OCI-LY3 (cell line): ENCODE data around the gene DIP2C.

ENCODE experiments used
- H2AFZ ChIP-seq: fragments of 200-600, 300-600 bp; shearing (Covaris generic); 2 replicates; pipeline ENCODE4 v1.6.0; 2014; ENCODE audit warnings: antibody characterized with exemption, low read depth, low read length
- H3K27ac ChIP-seq: fragments of 200-600, 300-600 bp; sonication (generic); 2 replicates; pipeline ENCODE4 v1.5.1; 2014; ENCODE audit warnings: mild to moderate bottlenecking, low read length, moderate library complexity, mixed read lengths
- H3K27me3 ChIP-seq: fragments of 200-600, 300-600 bp; sonication (generic); 2 replicates; pipeline ENCODE4 v1.6.1; 2014; ENCODE audit warnings: low read depth, low read length, mixed read lengths
- H3K36me3 ChIP-seq: fragments of 200-600, 300-600 bp; sonication (generic); replicated peaks from 2 replicates; pipeline ENCODE3; 2014; ENCODE audit warnings: low read depth, low read length, mixed read lengths
- H3K4me1 ChIP-seq: fragments of 300-600, 200-600 bp; sonication (generic); 2 replicates; pipeline ENCODE4 v1.6.1; 2014; ENCODE audit warnings: low read length, mixed read lengths
- H3K4me2 ChIP-seq: fragments of 200-600, 300-600 bp; sonication (generic); 2 replicates; pipeline ENCODE4 v1.6.1; 2014; ENCODE audit warnings: low read length, mixed read lengths
- H3K4me3 ChIP-seq: fragments of 300-600, 200-600 bp; sonication (generic); 2 replicates; pipeline ENCODE4 v1.5.1; 2014; ENCODE audit warnings: antibody characterized with exemption, mild to moderate bottlenecking, low read length, moderate library complexity
- H3K79me2 ChIP-seq: fragments of 300-600, 200-600 bp; shearing (Covaris generic); 2 replicates; pipeline ENCODE4 v1.6.1; 2014; ENCODE audit warnings: mild to moderate bottlenecking, low read length, mixed read lengths
- H3K9ac ChIP-seq: fragments of 300-600, 200-600 bp; shearing (Covaris generic); 2 replicates; pipeline ENCODE4 v1.6.0; 2014; ENCODE audit warnings: mild to moderate bottlenecking, low read length, moderate library complexity
- H3K9me3 ChIP-seq: fragments of 200-600, 300-600 bp; shearing (Covaris generic); 2 replicates; pipeline ENCODE4 v1.6.1; 2014; ENCODE audit warnings: low read length, mixed read lengths; ENCODE audit not compliant: insufficient read depth
- H4K20me1 ChIP-seq: fragments of 200-600, 300-600 bp; sonication (generic); 2 replicates; pipeline ENCODE4 v1.6.1; 2016; ENCODE audit warnings: low read length, mixed read lengths; ENCODE audit not compliant: insufficient read depth
- CTCF ChIP-seq: fragments of 200-600, 300-600 bp; sonication (generic); IDR thresholded peaks from 2 replicates; pipeline ENCODE4 v1.5.1; 2014; ENCODE audit warnings: antibody characterized with exemption, low read length, low read depth
- EZH2phosphoT487 ChIP-seq: fragments of 200-600 bp; shearing (Covaris generic); IDR thresholded peaks from 2 replicates; pipeline ENCODE4 v1.6.1; 2018; ENCODE audit warnings: antibody characterized with exemption, mixed run types, low read depth

The DIP2C gene

GRCh38 chr10:593901-594457 lies 95.5 kb downstream of the DIP2C start:
- Histone ChIP-seq H3K79me2 (no peaks in the 10 kb centered on the region), H2AFZ (no peak overlapping the region), H3K4me1 (no peaks in the 10 kb centered on the region), H3K27ac (no peak overlapping the region), H3K4me3 (no peak overlapping the region), H3K4me2 (no peak overlapping the region), H4K20me1 (no peaks in the 10 kb centered on the region), H3K9ac (no peak overlapping the region), H3K27me3 (no peaks in the 10 kb centered on the region; the same call in 1 of the 2 replicates), H3K36me3 (no peaks in the 10 kb centered on the region), H3K9me3 (no peaks in the 10 kb centered on the region)
- TF ChIP-seq EZH2phosphoT487 (no peak), CTCF (no peak)

GRCh38 chr10:593421-593820 lies 96.0 kb downstream of the DIP2C start:
- H3K9me3 ChIP-seq = no peaks in the 10 kb centered on the region
- no peaks in the 10 kb centered on the region for H3K4me1 ChIP-seq
- no peak overlapping the region for H3K9ac ChIP-seq
- H3K27ac ChIP-seq = no peak overlapping the region
- TF ChIP-seq EZH2phosphoT487 (no peak), CTCF (no peak)
- H3K79me2 ChIP-seq = no peaks in the 10 kb centered on the region
- no peaks in the 10 kb centered on the region; the same call in 1 of the 2 replicates for H3K27me3 ChIP-seq
- H4K20me1 ChIP-seq = no peaks in the 10 kb centered on the region
- H3K4me2 ChIP-seq = no peak overlapping the region
- no peak overlapping the region for H3K4me3 ChIP-seq
- no peaks in the 10 kb centered on the region for H3K36me3 ChIP-seq
- no peak overlapping the region for H2AFZ ChIP-seq

- H4K20me1 ChIP-seq = no peaks in the 10 kb centered on the region
- H3K4me3 ChIP-seq = no peak overlapping the region
- no peaks in the 10 kb centered on the region for H3K36me3 ChIP-seq
- TF ChIP-seq EZH2phosphoT487 = no peak
- no peak for TF ChIP-seq CTCF
- H3K27me3 ChIP-seq = no peaks in the 10 kb centered on the region; the same call in 1 of the 2 replicates
- H3K4me2 ChIP-seq = no peak overlapping the region
- H3K79me2 ChIP-seq = no peaks in the 10 kb centered on the region
- no peak overlapping the region for H3K9ac ChIP-seq
- no peak overlapping the region for H3K27ac ChIP-seq
- H2AFZ ChIP-seq = no peak overlapping the region
- no peaks in the 10 kb centered on the region for H3K4me1 ChIP-seq
- H3K9me3 ChIP-seq = no peaks in the 10 kb centered on the region
Observed at GRCh38 chr10:593016-593415, 96.5 kb downstream of the DIP2C start.

- no peaks in the 10 kb centered on the region for H3K79me2 ChIP-seq
- H3K4me3 ChIP-seq = no peak overlapping the region
- no peak overlapping the region for H3K27ac ChIP-seq
- no peak for TF ChIP-seq EZH2phosphoT487
- TF ChIP-seq CTCF = no peak
- H2AFZ ChIP-seq = no peak overlapping the region
- H3K36me3 ChIP-seq = no peaks in the 10 kb centered on the region
- no peaks in the 10 kb centered on the region; the same call in 1 of the 2 replicates for H3K27me3 ChIP-seq
- no peak overlapping the region for H3K9ac ChIP-seq
- H3K4me1 ChIP-seq = no peaks in the 10 kb centered on the region
- H3K9me3 ChIP-seq = no peaks in the 10 kb centered on the region
- H3K4me2 ChIP-seq = no peak overlapping the region
- H4K20me1 ChIP-seq = no peaks in the 10 kb centered on the region
Observed at GRCh38 chr10:591646-592045, 97.8 kb downstream of the DIP2C start.
